Measurements from ENCODE around the gene RPL10A.
"Not testable (repeated sequence)": the region's sequence is repeated elsewhere in the genome, so short reads cannot be mapped to it uniquely, and the experiment has no call there.

RPL10A gene

DNA sequence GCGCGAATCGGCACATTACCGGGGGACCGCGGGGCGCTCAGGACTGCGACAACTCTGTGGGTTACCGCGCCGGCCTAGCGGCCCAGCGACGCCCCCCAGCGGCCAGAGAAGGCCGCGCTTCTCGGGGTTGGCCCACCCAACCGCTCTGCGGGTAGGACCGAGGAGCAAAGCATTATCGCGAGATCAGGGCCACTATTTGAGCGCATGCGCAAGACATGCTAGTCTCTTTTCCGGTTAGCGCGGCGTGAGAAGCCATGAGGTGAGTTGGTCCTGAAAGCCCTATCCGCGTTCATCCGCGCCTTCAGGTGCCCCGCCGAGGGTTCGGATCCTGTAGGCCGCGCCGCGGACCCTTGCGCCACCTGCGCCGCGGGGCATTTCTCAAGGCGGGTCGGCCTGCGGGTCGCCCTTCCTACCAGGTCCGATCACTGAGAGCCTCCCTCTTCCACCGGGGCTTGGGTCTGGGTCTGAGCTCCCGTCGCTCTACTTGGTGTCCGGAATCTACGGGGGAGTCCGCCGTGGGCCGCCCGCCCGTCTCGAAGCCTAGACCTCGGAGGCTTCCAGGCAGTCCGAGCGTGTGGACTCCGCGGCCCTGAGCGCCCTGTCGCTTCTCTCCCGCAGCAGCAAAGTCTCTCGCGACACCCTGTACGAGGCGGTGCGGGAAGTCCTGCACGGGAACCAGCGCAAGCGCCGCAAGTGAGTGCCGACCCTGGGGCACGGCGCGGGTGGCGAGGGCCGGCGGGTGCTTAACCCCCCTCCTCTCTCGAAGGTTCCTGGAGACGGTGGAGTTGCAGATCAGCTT lies at the start of gene RPL10A:
RPL10A (plus strand) TSS at position 221 of the 799 bp plus-strand sequence; CDS start at position 255, 34 bp downstream.
- peak; percentile 92 to 96 for DNase-seq (ENCODE audit: low read depth in 2 of 2)

DNA sequence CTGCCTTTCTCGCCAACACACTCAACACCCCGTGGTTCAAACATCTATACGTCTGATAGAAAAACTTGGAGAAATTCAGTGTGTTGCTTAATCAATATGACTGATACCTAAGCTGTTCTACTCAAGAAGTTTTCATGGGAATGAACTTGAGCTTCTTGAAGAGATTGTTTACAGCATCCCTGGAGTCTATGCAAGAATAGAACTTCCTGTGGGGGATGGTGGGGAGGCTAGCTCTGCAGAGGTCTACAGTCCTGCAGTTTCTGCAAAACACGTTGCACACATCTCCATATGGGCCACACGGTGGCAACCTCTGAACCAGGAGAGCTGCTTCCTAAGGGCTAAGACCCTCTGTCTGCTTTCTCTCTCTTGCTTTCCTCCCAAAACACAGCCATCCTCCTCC lies 48.8 kb upstream of the RPL10A start:
- no peak for DNase-seq (ENCODE audit: low read depth in 2 of 2)

DNA sequence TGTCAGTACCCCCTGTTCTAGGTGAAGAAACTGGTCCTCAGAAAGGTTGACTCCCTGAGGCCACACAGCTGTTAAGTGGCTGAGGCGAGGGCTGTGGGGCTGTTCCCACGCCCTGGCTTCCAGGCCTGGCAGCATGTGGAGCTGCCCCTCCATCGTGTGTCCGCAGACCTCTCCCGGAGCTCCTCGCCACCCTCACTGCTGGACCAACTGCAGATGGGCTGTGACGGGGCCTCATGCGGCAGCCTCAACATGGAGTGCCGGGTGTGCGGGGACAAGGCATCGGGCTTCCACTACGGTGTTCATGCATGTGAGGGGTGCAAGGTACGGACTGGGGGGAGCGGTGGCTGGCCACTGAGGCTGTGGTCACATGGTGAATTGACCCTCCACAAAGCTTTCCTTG lies 48.2 kb upstream of the RPL10A start:
- no peak for DNase-seq (ENCODE audit: low read depth in 2 of 2)

DNA sequence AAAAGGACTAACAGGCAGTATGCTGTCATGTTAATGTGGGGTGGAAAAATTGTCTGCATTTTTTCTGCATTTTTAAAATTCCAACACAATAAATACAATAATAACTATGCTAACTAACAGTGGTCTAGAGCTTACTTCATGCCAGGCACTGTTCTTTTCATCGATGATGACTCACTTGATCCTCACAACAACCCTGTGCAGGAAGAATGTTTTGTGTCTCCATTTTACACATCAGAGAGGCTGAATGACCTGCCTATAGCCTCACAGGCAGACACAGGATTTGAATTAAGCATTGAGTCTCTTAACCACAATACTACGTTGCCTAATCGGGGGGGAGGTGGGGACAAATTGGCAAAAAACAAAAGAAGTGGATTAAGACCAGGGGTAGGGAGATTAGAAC lies 42.9 kb upstream of the RPL10A start:
- DNase-seq (ENCODE audit: low read depth in 2 of 2) = no peak

DNA sequence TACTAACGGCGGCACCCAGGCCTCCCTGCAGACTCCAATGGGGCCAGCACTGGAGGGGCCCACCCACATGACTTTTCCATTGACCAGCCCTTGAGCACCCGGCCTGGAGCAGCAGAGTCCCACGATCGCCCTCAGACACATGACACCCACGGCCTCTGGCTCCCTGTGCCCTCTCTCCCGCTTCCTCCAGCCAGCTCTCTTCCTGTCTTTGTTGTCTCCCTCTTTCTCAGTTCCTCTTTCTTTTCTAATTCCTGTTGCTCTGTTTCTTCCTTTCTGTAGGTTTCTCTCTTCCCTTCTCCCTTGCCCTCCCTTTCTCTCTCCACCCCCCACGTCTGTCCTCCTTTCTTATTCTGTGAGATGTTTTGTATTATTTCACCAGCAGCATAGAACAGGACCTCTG lies 42.1 kb upstream of the RPL10A start:
- no peak for DNase-seq (ENCODE audit: low read depth in 2 of 2)

DNA sequence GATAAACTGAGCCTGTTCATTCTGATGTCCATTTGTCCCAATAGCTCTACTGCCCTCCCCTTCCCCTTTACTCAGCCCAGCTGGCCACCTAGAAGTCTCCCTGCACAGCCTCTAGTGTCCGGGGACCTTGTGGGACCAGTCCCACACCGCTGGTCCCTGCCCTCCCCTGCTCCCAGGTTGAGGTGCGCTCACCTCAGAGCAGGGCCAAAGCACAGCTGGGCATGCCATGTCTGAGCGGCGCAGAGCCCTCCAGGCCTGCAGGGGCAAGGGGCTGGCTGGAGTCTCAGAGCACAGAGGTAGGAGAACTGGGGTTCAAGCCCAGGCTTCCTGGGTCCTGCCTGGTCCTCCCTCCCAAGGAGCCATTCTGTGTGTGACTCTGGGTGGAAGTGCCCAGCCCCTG lies 40.8 kb upstream of the RPL10A start:
- no peak for DNase-seq (ENCODE audit: low read depth in 2 of 2)

DNA sequence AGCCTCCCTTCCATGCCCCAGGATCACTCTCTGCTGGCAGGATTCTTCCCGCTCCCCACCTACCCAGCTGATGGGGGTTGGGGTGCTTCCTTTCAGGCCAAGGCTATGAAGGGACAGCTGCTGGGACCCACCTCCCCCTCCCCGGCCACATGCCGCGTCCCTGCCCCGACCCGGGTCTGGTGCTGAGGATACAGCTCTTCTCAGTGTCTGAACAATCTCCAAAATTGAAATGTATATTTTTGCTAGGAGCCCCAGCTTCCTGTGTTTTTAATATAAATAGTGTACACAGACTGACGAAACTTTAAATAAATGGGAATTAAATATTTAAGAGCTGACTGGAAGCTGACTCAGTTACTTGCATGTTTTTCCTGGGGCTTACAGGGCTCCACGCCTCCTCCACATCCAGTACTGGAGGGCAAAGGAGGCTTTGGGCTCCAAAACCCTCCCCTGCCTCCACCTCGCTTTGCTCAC lies 40.3 kb upstream of the RPL10A start:
- DNase-seq (ENCODE audit: low read depth in 2 of 2) = no peak

DNA sequence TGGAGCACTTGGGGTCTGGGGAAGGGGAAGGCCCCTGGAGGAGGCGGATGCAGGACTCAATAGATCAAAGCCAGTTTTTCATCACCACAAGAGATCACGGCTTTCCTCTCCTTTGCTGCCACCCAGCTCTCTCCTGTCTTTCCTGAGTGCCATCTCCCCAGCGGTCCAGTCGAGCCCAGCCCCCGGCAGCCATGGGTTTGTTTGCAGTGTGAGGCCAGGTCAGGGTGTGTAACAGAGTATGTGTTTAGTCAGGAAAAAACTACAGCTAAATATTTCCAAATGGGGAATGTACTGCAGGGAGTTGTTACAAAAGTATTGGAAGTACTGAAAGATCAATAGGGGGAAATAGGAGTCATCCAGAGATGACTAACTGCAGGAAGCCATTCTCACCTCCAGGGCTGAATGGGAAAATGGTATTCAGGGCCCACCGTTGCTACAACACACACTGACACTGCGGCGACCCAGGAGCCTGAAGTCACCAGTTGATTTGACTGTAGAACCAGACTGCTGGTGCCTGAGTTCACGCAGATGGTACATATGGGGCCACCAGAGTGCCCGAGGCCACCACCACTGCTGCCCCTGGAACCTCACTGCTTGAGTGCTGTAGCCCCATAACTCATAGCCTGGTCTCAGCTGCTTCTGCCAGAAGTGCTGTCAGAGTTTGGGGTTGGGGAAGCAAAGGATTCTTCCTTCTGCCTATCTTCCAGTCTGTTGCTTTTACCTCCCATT lies 39.6 kb upstream of the RPL10A start:
- no peak for DNase-seq (ENCODE audit: low read depth in 2 of 2)

DNA sequence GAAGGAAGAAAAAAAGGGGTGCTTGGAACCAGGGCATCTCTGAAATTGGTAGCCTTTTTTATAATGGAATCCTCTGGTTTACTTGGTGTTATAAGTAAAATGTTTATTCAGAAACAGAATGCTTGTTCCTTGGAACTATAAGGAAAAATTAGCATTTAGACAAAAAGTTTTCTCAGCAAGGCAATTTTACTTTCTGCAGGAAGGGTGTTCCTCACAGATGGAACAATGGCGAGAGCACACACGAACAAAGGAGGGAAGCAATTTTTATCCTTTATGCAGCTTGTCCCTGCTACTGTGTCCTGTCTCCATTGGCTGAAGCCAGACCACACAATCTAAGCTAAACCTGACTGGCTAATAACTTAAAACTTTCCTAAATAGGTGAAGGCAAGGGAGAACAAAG lies 38.7 kb upstream of the RPL10A start:
- DNase-seq (ENCODE audit: low read depth in 2 of 2) = no peak

DNA sequence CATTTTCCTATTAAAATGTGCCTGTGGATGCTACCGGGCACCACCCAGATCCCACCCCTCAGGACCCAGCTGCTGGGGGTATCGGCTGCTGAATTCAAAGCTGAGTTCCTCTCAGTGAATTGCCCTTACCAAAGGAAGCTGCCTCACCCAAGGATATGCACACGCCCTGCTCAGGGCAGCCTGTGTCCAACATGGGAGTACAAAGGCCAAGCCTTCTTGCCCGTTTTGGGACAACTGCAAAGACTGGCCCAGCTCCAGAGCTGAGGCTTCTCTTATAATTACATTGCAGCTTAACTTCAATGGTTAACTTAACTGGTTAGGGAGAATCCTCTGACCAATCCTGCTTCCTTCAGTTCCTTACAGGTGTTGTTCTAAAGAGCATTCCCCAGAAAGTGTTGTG lies 35.9 kb upstream of the RPL10A start:
- no peak for DNase-seq (ENCODE audit: low read depth in 2 of 2)

DNA sequence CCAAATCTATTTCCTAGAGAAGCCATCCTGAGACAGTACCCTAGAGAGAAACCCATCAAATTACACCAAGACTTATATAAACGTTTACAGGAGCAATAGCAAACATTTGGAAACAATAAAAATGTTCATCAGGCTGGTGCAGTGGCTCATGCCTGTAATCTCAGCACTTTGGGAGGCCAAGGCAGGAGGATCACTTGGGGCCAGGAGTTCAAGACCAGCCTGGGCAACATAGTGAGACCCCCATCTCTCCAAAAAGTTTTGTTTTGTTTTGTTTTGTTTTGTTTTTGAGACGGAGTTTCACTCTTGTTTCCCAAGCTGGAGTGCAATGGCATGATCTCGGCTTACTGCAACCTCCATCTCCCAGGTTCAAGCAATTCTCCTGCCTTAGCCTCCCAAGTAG lies 35.5 kb upstream of the RPL10A start:
- DNase-seq (ENCODE audit: low read depth in 2 of 2) = not testable (repeated sequence)

DNA sequence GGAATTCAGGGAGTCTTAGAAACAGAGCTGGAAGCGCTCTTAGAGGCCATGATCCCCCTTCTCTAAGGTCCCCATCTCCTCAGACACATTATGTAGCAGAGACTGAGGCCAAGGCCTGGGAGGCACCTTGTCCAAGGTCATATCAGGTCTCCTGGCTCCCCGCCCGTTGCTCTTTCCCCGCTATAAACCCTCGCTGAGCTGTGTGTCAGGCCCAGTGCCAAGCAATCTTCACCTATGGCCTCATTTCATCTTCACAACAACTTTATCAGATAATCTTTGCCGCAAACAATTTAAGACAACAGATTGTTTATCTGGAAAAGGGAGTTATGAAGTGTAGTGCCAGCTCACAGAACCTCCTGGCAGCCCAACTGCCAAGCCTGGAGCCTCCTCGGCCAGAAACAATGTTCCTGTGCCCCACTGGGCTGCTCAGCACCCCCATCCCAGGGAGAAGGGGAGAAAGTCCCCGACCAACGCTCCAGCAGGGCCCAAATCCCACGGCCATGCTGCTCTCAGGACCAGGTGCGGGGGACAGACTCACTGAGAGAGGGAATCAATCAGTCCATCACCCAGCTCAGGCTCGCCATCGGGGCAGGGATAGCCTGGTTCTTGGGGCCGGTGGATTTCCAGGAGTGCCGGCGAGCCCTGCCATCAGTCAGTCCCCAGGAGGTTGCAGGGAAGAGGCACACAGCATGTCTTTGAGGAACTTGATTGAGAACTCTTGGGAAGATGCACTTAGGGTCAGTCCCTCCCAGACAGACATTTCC lies 32.9 kb upstream of the RPL10A start:
- no peak for DNase-seq (ENCODE audit: low read depth in 2 of 2)

DNA sequence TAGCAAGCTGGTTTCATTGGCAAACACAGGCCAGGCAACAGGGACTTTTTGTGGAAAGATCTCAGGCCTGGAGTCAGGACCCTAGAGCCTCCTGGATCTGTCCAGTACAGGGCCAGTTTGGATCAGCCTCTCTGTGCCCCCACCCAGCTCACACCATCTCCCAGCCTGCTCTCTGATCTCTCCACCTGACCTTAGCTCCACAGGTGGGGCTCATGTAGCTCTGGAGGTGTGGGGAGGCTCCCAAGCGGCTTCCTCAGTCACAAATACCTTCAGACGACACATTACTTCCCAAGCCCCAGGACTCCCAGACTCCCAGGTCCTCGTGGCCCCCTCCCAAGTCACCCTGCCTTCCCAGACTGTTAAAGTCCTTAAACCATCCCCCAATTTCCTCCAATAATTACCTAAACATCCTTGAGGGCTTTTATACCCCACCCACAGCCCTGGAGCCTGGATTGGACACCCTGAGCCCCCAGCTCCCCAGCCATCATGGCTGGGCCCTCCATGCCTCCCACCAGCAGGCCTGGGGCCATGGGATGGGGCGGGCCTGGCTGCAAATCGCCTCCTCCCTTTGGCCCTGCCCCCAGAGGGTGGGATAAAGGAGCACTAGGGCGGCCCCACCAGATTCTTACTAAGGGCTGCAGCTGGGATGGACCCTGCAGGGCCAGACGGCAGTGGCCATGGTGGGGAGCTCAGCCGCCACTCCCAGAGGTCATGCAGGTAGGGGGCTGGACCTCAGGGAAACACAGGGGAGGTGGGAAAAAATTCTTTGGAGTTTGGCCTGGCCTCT lies 31.9 kb upstream of the RPL10A start:
- no peak for DNase-seq (ENCODE audit: low read depth in 2 of 2)

DNA sequence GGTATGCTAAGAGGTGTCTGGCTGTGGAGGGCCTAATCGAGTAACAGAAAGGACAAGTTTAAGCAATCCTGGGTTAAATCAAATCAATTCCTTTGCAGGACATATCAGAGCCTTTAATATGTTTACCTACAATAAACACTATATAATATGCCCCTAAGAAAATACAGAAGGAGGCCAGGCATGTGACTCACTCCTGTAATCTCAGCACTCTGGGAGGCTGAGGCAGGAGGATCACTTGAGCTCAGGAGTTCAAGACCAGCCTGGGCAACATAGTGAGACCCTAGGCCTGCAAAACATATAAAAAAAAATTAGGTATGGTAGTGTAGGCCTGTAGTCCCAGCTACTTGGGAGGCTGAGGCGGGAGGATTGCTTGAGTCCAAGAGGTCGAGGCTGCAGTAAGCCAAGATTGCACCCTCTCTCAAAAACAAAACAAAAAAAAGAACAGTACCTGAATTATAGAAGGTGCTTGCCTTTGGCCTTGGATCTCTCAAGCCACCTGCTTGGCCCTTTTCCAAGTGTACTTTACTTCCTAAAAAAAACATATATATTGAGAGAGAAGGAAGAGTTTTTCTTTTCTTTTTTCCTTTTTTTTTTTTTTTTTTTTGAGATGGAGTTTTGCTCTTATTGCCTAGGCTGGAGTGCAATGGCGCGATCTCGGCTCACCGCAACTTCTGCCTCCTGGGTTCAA lies 29.7 kb upstream of the RPL10A start:
- not testable (repeated sequence) for DNase-seq (ENCODE audit: low read depth in 2 of 2)

DNA sequence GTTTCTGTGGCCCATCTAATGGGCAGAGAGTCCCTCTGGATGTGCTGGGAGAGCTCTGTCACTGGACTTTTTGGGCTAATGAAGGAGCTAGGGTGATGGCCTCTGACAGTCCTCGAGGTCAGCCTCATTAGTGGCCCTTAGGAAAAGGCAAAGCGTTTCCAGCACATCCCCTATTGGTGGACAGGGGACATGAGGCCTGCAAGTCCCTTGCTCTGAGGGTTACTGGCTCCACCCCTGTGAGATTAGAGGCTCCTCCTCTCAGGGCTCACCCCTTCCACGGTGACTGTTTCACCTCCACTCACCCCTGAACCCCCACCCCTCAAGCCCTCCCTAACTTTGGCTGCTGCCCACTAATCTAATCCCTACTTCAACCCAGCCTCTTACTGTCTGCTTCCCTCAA lies 28.9 kb upstream of the RPL10A start:
- DNase-seq (ENCODE audit: low read depth in 2 of 2) = no peak

DNA sequence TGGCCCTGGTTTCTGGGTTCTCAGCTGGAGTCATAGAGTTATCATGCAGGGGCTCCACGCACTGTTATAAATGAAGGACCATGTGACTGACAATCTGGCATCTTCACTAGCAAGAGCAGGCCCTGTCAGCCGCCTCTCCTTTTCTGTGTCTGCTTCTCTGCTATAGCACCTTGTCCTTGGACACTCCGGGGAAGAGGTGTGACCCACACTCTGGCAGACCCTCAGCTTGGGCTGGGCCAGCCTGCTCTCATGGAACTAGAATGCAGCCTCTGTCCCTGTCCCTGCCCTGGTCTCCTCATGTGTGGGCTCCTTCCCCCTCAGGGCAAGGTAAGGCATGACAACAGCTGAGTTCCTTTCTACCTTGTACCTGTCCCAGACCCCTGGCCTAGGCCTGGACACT lies 27.0 kb upstream of the RPL10A start:
- no peak for DNase-seq (ENCODE audit: low read depth in 2 of 2)

DNA sequence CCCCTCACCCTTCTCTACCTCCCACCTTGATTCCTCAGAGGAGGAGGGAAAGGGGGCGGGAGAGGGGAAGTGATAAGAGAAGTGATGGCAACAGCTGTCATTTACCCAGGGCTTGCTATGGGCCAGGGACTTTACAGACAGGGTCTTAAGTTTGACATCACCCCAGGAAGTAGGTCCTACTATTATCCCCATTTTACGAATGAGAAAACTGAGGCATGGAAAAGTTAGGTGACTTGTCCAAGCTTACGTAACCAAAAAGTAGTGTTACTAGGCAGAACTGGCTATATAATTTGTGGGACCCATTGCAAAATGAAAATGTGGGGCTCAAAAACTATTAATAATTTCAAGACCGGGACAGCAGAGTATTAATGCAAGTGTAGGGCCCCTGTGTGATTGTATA lies 26.6 kb upstream of the RPL10A start:
- no peak for DNase-seq (ENCODE audit: low read depth in 2 of 2)

DNA sequence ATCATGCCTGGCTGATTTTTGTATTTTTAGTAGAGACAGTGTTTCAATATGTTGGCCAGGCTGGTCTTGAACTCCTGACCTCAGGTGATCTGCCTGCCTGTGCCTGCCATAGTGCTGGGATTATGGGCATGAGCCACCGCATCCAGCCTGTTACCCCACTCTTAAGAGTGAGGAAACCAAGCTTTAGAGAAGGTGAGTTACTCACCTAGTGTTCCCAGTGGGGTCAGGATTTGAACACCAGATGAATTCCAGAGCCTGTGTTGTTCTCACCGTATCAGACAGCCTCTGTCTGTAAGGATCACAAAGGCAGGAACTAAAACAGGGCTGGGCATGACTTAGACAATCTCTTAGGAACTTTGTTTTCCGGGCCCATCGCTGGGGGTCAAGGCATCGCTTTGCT lies 25.5 kb upstream of the RPL10A start:
- no peak for DNase-seq (ENCODE audit: low read depth in 2 of 2)

DNA sequence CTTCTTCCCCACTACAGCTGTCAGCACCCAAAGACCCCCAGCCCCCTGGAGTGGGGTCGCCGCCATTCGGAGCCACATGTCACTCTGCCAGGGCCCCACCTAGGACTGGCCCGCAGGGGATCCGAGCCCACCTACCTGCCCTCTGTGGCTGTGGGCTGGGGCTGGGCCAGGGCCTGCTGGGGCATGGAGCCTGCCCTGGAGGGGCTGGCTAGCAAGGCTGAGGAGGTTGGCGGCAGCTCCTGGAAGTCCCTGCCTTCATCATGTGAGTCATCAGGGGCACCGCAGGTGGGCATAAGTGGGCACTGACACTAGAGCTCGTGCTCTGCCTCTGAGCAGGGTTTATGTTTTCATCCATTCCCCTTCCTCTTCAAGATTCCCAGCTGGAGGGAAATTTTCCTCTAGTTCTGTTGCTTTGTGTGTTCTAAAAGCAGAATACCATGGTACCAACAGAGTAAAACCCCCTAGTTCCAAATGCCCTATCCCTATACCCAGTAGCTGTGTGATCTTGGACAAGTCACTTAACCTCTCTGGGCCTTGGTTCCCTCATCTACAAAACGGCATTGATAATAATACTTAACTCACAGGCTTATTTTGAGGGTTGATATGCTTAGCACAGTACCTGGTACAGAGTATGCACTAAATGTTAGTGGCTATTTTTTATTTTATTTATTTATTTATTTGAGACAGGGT lies 24.7 kb upstream of the RPL10A start:
- no peak for DNase-seq (ENCODE audit: low read depth in 2 of 2)

DNA sequence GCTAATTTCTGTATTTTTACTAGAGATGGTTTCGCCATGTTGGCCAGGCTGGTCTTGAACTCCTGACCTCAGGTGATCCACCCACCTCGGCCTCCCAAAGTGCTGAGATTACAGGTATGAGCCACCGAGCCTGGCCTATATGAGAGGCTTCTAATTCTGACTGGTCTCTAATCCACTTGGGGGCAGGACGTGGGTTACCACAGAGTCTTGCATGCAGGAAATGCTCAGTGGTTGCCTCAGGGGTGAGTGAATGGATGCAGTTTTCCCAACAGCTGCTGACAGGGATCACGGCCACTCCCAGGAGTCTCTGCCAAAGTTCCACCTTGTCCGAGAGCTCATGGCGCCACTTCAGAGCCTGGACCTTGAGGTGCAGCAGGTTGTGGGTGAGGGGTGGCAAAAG lies 22.5 kb upstream of the RPL10A start:
- no peak for DNase-seq (ENCODE audit: low read depth in 2 of 2)

Data from stimulated activated CD8-positive, alpha-beta memory T cell treated with anti-CD3 and anti-CD28 coated beads, Interleukin-7, amount 100 ng/mL, for 4 hours (primary cell).